GM12865 (cell line): Measurements from ENCODE around the gene WNK2.
"Not testable (repeated sequence)": the region's sequence is repeated elsewhere in the genome, so short reads cannot be mapped to it uniquely, and the experiment has no call there.

Experiments
- DNase-seq: peaks from one replicate; pipeline ENCODE4 v3.0.0; 2010; ENCODE audit warnings: low read depth
- H3K4me3 ChIP-seq: 2 replicates; pipeline ENCODE4 v1.5.1; 2011; ENCODE audit warnings: mild to moderate bottlenecking, low read depth, low read length, control low read depth
- TF ChIP-seq, protein P1 (sequence below): IDR thresholded peaks from 2 replicates; pipeline ENCODE4 v1.5.1; 2011; ENCODE audit warnings: low read length, control low read depth, low read depth, inconsistent platforms; ENCODE audit not compliant: insufficient read depth; ENCODE audit errors: missing control alignments

The WNK2 gene

DNA sequence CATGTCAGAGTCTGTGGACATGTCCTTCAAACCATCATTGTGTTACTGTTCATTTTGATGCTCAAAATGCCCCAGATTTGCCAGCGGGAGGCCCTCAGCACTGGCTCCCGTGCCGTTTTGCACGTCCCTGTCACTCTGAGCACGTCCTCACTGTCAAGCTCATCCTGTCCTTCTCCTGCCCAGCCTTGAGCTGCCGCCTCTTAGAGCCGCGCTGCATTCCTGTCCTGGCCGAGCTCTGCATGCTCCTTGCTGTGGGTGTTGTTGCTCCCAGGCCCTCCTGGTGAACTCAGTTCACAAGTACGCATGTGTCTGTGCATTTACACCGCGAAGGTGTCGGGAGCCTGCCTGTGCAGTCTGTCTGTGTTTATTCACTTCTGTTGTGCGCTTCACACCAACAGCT lies 62.2 kb downstream of the WNK2 start:
- DNase-seq = no peak
- TF ChIP-seq, protein P1, sequence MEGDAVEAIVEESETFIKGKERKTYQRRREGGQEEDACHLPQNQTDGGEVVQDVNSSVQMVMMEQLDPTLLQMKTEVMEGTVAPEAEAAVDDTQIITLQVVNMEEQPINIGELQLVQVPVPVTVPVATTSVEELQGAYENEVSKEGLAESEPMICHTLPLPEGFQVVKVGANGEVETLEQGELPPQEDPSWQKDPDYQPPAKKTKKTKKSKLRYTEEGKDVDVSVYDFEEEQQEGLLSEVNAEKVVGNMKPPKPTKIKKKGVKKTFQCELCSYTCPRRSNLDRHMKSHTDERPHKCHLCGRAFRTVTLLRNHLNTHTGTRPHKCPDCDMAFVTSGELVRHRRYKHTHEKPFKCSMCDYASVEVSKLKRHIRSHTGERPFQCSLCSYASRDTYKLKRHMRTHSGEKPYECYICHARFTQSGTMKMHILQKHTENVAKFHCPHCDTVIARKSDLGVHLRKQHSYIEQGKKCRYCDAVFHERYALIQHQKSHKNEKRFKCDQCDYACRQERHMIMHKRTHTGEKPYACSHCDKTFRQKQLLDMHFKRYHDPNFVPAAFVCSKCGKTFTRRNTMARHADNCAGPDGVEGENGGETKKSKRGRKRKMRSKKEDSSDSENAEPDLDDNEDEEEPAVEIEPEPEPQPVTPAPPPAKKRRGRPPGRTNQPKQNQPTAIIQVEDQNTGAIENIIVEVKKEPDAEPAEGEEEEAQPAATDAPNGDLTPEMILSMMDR = no peak
- no peak overlapping the region for H3K4me3 ChIP-seq

DNA sequence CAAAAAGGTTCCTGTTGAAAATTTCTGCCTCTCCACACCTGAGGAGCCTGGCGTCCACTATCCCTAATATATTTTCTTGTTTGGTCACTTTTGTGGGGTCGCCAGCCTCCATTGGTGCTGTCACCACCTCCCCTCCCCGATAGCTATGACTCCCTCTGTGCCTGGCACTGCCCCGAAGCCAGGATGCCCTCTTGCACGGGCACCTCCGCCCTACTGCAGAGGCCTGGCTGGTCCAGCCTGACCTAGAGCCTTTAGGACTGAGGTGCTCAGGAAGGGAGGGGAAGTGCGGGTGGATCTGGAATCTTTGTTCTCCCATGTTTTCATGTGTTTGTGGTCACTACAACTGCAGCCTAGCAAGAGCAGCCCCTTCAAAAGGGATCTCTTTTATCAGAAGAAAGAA lies 62.6 kb downstream of the WNK2 start:
- H3K4me3 ChIP-seq = no peak overlapping the region
- TF ChIP-seq, protein P1 = no peak
- DNase-seq = no peak

DNA sequence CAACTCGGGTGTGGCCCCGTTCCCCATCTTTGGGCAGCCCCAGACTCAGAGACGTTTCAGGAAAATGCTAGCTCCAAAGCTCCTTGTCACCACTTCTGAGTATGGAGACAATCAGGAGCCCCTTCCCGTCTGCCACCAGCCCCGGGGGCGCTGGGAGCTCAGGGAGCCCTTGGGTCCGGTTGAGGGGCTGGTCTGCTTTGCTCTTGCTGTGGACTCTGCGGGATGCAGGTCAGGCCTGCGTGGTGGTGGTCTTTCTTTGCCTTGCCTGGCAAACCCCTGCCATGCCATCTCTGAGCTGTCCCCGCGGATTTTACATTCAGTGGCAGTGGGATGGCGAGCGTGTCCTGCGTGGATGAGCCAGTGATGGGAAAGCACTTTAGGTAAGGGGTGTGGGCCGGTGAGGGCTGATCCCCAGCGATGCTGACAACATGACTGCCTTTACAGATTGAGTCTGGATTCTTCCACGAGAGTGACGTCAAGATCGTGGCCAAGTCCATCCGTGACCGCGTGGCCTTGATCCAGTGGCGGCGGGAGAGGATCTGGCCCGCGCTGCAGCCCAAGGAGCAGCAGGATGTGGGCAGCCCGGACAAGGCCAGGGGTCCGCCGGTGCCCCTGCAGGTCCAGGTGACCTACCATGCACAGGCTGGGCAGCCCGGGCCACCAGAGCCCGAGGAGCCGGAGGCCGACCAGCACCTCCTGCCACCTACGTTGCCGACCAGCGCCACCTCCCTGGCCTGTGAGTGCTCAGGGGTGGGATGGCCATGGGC lies 63.3 kb downstream of the WNK2 start:
- TF ChIP-seq, protein P1 = no peak
- no peak for DNase-seq
- no peak overlapping the region for H3K4me3 ChIP-seq

DNA sequence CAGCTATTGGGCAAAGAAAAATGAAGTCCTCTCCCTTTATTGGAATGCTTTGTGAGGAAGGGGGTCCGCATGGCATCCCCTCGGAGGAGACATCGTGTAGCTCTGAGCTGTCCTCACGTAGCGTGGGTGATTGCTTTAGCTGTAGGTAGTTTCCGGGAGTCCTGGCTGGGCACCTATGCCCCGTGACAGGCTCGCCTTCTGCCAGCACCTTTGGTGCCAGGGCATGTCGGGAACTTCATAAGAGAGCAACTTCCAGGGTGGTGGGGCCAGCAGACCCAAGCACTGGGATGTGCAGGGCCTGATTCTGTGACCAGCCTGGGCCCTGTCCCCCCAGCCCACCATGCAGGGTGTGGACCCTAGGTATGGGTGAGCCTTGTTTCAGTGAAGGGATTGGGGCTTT lies 64.0 kb downstream of the WNK2 start:
- no peak overlapping the region for H3K4me3 ChIP-seq
- TF ChIP-seq, protein P1 = no peak
- DNase-seq = no peak

DNA sequence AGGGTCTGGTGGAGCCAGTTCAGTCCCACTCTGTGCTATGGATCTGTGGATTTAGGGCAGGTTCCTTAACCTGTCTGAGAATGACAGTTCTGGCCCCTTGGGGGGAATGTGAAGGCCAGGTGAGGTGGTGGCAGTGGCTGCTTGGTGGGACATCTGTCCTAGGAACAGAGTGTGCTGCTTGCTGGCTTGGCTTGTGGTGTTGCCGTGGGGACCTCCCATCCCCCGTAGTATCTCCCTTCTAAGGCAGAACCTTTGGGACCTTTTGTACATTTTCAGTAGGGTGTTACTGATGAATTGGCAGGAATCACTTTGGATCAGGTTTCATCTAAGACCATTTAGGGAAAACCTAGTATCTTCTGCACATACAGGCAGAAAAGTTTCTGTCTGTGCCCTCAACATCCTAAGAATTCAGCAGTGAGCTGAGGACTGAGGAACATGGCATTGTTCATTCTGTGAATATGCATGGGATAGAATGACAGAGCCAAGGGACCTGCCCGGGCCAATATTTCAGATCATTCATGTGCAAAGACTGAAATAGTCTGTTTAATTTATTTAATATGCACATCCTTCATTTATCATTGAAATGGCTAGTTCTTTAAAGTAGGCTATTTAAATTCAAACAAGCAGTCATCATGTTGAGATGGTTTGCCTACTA lies 64.6 kb downstream of the WNK2 start:
- TF ChIP-seq, protein P1 = no peak
- DNase-seq = no peak
- no peak overlapping the region for H3K4me3 ChIP-seq

DNA sequence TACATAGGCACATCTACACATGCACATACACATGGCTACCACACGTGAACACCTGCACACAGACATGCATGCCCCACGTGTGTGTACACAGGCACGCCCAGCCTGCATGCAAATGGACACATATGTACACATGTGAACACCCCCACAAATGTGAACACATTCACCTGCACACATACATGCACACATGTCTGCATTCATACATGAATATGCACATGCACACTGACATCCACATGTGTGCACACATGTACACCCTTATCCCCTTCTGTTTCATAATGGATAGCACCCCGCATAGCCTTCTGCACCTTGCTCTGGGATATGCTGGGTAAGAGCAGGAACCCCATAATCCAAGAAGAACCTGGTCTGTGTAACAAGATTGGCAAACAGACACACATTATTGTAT lies 66.2 kb downstream of the WNK2 start:
- DNase-seq = no peak
- TF ChIP-seq, protein P1 = no peak
- no peak overlapping the region for H3K4me3 ChIP-seq

DNA sequence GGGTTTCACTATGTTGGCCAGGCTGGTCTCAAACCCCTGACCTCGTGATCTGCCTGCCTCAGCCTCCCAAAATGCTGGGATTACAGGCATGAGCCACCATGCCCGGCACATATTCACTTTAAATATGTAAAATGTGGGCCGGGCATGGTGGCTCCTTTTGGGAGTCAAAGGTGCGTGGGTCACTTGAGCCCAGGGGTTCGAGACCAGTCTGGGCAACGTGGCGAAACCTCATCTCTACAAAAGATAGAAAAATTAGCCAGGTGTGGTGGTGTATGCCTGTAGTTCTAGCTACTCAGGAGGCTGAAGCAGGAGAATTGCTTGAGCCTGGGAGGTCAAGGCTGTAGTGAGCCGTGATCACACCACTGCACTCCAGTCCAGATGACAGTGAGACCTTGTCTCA lies 67.4 kb downstream of the WNK2 start:
- H3K4me3 ChIP-seq, DNase-seq: not testable (repeated sequence)
